Posterior cingulate gyrus (tissue), 11 donors: Measurements from ENCODE around the gene QSOX2.

Experiments used
- DNase-seq, 10 donors: peaks; one replicate each; pipeline versions ENCODE4 v3.0.0 to v3.0.0-alpha.2; 2020 to 2021; ENCODE audit warnings: mixed read lengths in 3 of 10
- intact Hi-C: fragments of 100-400 bp; cut with DNase I; formaldehyde crosslinking; loops from one replicate; pipeline ENCODE4 v1.15.1; 2023

QSOX2 gene

GRCh38 chr9:136254381-136255165 is 9.0 kb upstream of the QSOX2 start:
- intact Hi-C loops: no loop called here

GRCh38 chr9:136253246-136254130 is 7.9 kb upstream of the QSOX2 start:
- no peak for DNase-seq
- intact Hi-C loops: no loop called here

More at GRCh38 chr9:136254381-136255165, 9.0 kb upstream of the QSOX2 start:
- no peak for DNase-seq

- DNase-seq: no peak
- intact Hi-C loops: no loop called here
Measured at GRCh38 chr9:136252846-136253245, 7.2 kb upstream of the QSOX2 start.

GRCh38 chr9:136252281-136252680 is 6.7 kb upstream of the QSOX2 start:
- intact Hi-C loops: no loop called here
- DNase-seq: no peak

GRCh38 chr9:136251264-136252115 is 5.9 kb upstream of the QSOX2 start:
- intact Hi-C loops: no loop called here
- no peak for DNase-seq

GRCh38 chr9:136250676-136251075 is 5.1 kb upstream of the QSOX2 start:
- intact Hi-C loops: no loop called here
- no peak for DNase-seq

- intact Hi-C loops: no loop called here
- DNase-seq: no peak
Measured at GRCh38 chr9:136249877-136250559, 4.4 kb upstream of the QSOX2 start.

- no peak for DNase-seq
- intact Hi-C loops: no loop called here
Measured at GRCh38 chr9:136248951-136249876, 3.6 kb upstream of the QSOX2 start.

GRCh38 chr9:136247947-136248637 is 2.5 kb upstream of the QSOX2 start:
- DNase-seq: no peak
- intact Hi-C loops: no loop called here

- no peak for DNase-seq
- intact Hi-C loops: no loop called here
Measured at GRCh38 chr9:136247551-136247916, 1.9 kb upstream of the QSOX2 start.

GRCh38 chr9:136246849-136247550 is 1.4 kb upstream of the QSOX2 start:
- intact Hi-C loops: no loop called here
- no peak for DNase-seq

GRCh38 chr9:136244969-136245218 is 718 bp downstream of the QSOX2 start:
- intact Hi-C loops: loop anchor here (1.0 kb wide), 1 partner anchor 22 kb away; no protein-coding TSS in a partner anchor

GRCh38 chr9:136244122-136244968 is 1.3 kb downstream of the QSOX2 start:
- intact Hi-C loops: no loop called here
- DNase-seq: no peak

More at GRCh38 chr9:136244969-136245218, 718 bp downstream of the QSOX2 start:
- DNase-seq: no peak

GRCh38 chr9:136243631-136244030 is 2.0 kb downstream of the QSOX2 start:
- DNase-seq: no peak
- intact Hi-C loops: no loop called here

- no peak for DNase-seq
- intact Hi-C loops: no loop called here
Measured at GRCh38 chr9:136242918-136243525, 2.6 kb downstream of the QSOX2 start.

- DNase-seq: no peak
- intact Hi-C loops: no loop called here
Measured at GRCh38 chr9:136242248-136242647, 3.4 kb downstream of the QSOX2 start.

- no peak for DNase-seq
- intact Hi-C loops: no loop called here
Measured at GRCh38 chr9:136241542-136241941, 4.1 kb downstream of the QSOX2 start.
